Central memory CD8-positive, alpha-beta T cell (primary cell): ENCODE results near the gene M1AP.
A peak's percentile ranks its signal among the peaks of the same experiment; 100 is the strongest.

Experiments used
- ATAC-seq: fragments of 150-1000 bp; cut with Tn5 transposase; replicated peaks from 2 replicates; pipeline ENCODE4 v1.10.0; 2022; ENCODE audit warnings: mild to moderate bottlenecking, moderate FRiP score, moderate number of reproducible peaks; ENCODE audit not compliant: poor library complexity, severe bottlenecking; ENCODE audit errors: extremely low read depth
- DNase-seq, 2 donors: peaks; one replicate each; pipeline ENCODE4 v3.0.0; 2021; ENCODE audit warnings: low spot score in 2 of 2
- H3K27ac Mint-ChIP-seq: one replicate; pipeline ENCODE4 v1.8.0; 2022; ENCODE audit warnings: low read depth, mild to moderate bottlenecking, moderate library complexity, mixed read lengths
- H3K27me3 Mint-ChIP-seq: one replicate; pipeline ENCODE4 v1.8.0; 2022; ENCODE audit warnings: mixed read lengths
- H3K36me3 Mint-ChIP-seq: one replicate; pipeline ENCODE4 v1.8.0; 2022; ENCODE audit warnings: mild to moderate bottlenecking, moderate library complexity, mixed read lengths; ENCODE audit not compliant: insufficient read depth
- H3K4me1 Mint-ChIP-seq: one replicate; pipeline ENCODE4 v1.8.0; 2022; ENCODE audit warnings: mixed read lengths
- H3K4me3 Mint-ChIP-seq: one replicate; pipeline ENCODE4 v1.8.0; 2022; ENCODE audit warnings: mild to moderate bottlenecking, moderate library complexity, mixed read lengths
- H3K9me3 Mint-ChIP-seq: one replicate; pipeline ENCODE4 v1.8.0; 2022; ENCODE audit warnings: mixed read lengths

Gene M1AP

GRCh38 chr2:74603282-74604000 lies 44.7 kb downstream of the M1AP start:
- Mint-ChIP-seq H3K27ac (no peak overlapping the region), H3K4me1 (peaks cover 5% of the 10 kb centered on the region), H3K4me3 (no peak overlapping the region), H3K9me3 (no peaks in the 10 kb centered on the region), H3K27me3 (peaks cover 45% of the 10 kb centered on the region), H3K36me3 (no peaks in the 10 kb centered on the region)
- no peak for ATAC-seq
- no peak for DNase-seq

- H3K27me3 Mint-ChIP-seq: peaks cover 38% of the 10 kb centered on the region
- ATAC-seq (no peak), DNase-seq (no peak)
- no peak overlapping the region for H3K27ac Mint-ChIP-seq
- no peaks in the 10 kb centered on the region for H3K9me3 Mint-ChIP-seq
- no peaks in the 10 kb centered on the region for H3K36me3 Mint-ChIP-seq
- no peak overlapping the region for H3K4me3 Mint-ChIP-seq
- H3K4me1 Mint-ChIP-seq: peaks cover 5% of the 10 kb centered on the region
Measured at GRCh38 chr2:74602586-74603281, 45.4 kb downstream of the M1AP start.

DNA sequence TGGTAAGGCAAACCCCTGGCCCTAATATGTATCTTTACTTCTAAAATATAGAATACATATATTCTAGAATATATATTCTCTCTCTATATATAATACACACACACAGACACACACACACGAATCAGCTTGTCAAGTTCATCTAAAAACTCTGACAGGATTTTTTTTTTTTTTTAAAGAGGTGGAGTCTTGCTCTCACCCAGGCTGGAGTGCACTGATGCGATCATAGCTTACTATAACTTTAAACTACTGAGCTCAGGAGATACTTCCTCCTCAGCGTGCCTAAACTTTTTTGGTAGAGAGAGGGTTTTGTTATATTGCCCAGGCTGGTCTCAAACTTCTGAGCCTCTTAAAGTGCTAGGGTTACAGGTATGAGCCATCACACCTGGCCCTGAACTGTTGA lies 48.5 kb downstream of the M1AP start:
- Mint-ChIP-seq H3K27me3 (peaks cover 53% of the 10 kb centered on the region), H3K36me3 (no peaks in the 10 kb centered on the region), H3K9me3 (no peaks in the 10 kb centered on the region), H3K4me3 (no peak overlapping the region), H3K4me1 (peaks cover 5% of the 10 kb centered on the region), H3K27ac (no peak overlapping the region)
- ATAC-seq (no peak), DNase-seq (no peak)

DNA sequence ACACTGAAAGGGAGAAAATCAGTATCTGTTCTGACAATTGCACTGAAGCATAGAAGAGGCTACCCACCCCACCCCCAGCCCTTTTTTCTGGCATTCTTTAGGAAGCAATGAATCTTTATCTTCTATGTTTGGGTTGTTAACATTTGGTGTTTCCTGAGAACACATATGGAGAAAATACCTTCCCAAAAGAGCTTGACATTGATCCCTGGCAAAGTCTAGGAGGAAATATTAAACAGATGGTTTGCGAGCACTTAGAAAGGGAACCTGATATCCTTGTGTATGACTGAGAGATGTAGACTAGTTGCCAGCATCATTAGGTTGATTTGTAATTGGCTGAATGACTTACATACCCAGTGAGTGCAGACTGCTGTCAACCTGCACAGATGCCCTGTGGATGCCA lies 50.7 kb downstream of the M1AP start:
- Mint-ChIP-seq H3K4me1 (no peaks in the 10 kb centered on the region), H3K36me3 (no peaks in the 10 kb centered on the region), H3K9me3 (no peaks in the 10 kb centered on the region), H3K27me3 (peaks cover 58% of the 10 kb centered on the region), H3K27ac (no peak overlapping the region), H3K4me3 (no peak overlapping the region)
- ATAC-seq (no peak), DNase-seq (no peak)

- Mint-ChIP-seq H3K4me3 (no peak overlapping the region), H3K27ac (no peak overlapping the region), H3K9me3 (no peaks in the 10 kb centered on the region), H3K36me3 (no peaks in the 10 kb centered on the region), H3K4me1 (no peaks in the 10 kb centered on the region), H3K27me3 (peaks cover 62% of the 10 kb centered on the region)
- DNase-seq: no peak
- ATAC-seq: no peak
Measured at GRCh38 chr2:74596584-74596983, 51.5 kb downstream of the M1AP start.

- no peak overlapping the region for H3K4me3 Mint-ChIP-seq
- no peak overlapping the region for H3K27ac Mint-ChIP-seq
- no peaks in the 10 kb centered on the region for H3K4me1 Mint-ChIP-seq
- H3K9me3 Mint-ChIP-seq: no peaks in the 10 kb centered on the region
- H3K27me3 Mint-ChIP-seq: peaks cover 59% of the 10 kb centered on the region
- ATAC-seq: no peak
- no peak for DNase-seq
- no peaks in the 10 kb centered on the region for H3K36me3 Mint-ChIP-seq
Measured at GRCh38 chr2:74593826-74594772, 54.0 kb downstream of the M1AP start.

DNA sequence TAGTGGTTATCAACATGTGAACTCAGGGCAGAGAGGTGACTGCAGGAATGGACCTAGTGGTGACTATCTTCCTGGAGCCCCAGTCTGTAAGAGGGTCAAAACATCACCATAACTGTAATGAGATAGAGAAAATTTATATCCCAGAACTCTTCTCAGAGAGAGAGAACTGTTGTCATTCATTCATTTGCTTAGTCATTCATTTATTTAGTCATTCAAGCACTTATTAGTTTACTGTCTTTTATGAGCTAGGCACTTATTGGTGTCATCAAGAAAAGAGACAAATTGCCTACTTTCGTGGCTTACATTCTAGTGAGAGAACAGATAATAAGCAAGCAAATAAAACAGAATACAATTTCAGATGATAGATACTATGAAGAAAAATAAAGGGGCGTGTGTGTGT lies 59.5 kb downstream of the M1AP start:
- no peaks in the 10 kb centered on the region for H3K4me1 Mint-ChIP-seq
- DNase-seq (no peak), ATAC-seq (no peak)
- H3K4me3 Mint-ChIP-seq: no peak overlapping the region
- H3K36me3 Mint-ChIP-seq: no peaks in the 10 kb centered on the region
- no peak overlapping the region for H3K27ac Mint-ChIP-seq
- peaks cover 36% of the 10 kb centered on the region for H3K27me3 Mint-ChIP-seq
- no peaks in the 10 kb centered on the region for H3K9me3 Mint-ChIP-seq

GRCh38 chr2:74587664-74588277 lies 60.4 kb downstream of the M1AP start:
- Mint-ChIP-seq H3K9me3 (no peaks in the 10 kb centered on the region), H3K27me3 (peaks cover 27% of the 10 kb centered on the region), H3K4me3 (no peak overlapping the region), H3K4me1 (no peaks in the 10 kb centered on the region), H3K27ac (no peak overlapping the region), H3K36me3 (no peaks in the 10 kb centered on the region)
- DNase-seq (peak; percentile 28 to 43), ATAC-seq (peak; percentile 75)

GRCh38 chr2:74585406-74586185 lies 62.5 kb downstream of the M1AP start:
- no peak for ATAC-seq
- Mint-ChIP-seq H3K27ac (no peak overlapping the region), H3K4me3 (no peak overlapping the region), H3K36me3 (no peaks in the 10 kb centered on the region), H3K9me3 (no peaks in the 10 kb centered on the region), H3K27me3 (peaks cover 11% of the 10 kb centered on the region), H3K4me1 (no peaks in the 10 kb centered on the region)
- DNase-seq: no peak

- no peaks in the 10 kb centered on the region for H3K36me3 Mint-ChIP-seq
- no peak overlapping the region for H3K27ac Mint-ChIP-seq
- H3K4me1 Mint-ChIP-seq: no peaks in the 10 kb centered on the region
- H3K4me3 Mint-ChIP-seq: no peak overlapping the region
- H3K27me3 Mint-ChIP-seq: peaks cover 7% of the 10 kb centered on the region
- ATAC-seq (no peak), DNase-seq (no peak)
- no peaks in the 10 kb centered on the region for H3K9me3 Mint-ChIP-seq
Measured at GRCh38 chr2:74584088-74584645, 64.0 kb downstream of the M1AP start.

DNA sequence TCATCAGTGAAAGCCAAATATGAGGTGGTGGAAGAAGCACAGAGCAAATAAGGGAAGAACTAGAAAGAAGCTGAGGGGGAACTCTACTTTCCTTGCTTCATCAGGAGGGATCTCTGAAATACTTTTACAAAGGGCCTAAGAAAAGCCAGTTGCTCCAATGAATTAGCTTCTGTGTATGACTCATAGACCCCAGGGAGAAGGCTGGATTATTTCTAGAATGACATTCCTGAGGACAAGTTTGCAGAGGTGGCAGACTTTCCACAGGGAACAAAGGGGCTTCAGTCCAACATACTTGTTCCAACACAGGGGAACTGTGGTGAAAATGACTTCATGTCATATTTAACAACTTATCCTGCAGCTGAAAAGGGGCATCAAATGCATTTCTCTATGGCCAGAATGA lies 64.6 kb downstream of the M1AP start:
- no peak for DNase-seq
- peaks cover under 1% of the 10 kb centered on the region for H3K27me3 Mint-ChIP-seq
- no peak for ATAC-seq
- no peaks in the 10 kb centered on the region for H3K4me1 Mint-ChIP-seq
- no peak overlapping the region for H3K27ac Mint-ChIP-seq
- H3K4me3 Mint-ChIP-seq: no peak overlapping the region
- no peaks in the 10 kb centered on the region for H3K36me3 Mint-ChIP-seq
- no peaks in the 10 kb centered on the region for H3K9me3 Mint-ChIP-seq
